SJSA1 (cell line): ENCODE results near the gene AP1M2. TPM values are rescaled to one million over a fixed set of nuclear protein-coding genes. Genes with fewer than 3 reads are reported as not detected.
"Not testable (repeated sequence)": the region's sequence is repeated elsewhere in the genome, so short reads cannot be mapped to it uniquely, and the experiment has no call there.

Experiments used
- DNase-seq, 2 experiments: peaks; one replicate each; pipeline ENCODE4 v3.0.0-alpha.2; 2015 to 2020; ENCODE audit warnings: low spot score in 2 of 2, low read depth in 1 of 2
- H3K27ac ChIP-seq: fragments of 250-450 bp; sonication (Bioruptor Pico); 2 replicates; pipeline ENCODE4 v1.5.1; 2020; ENCODE audit warnings: mild to moderate bottlenecking, moderate library complexity
- H3K27me3 ChIP-seq: fragments of 250-450 bp; sonication (Bioruptor Pico); replicated peaks from 2 replicates; pipeline ENCODE4 v1.5.1; 2020; ENCODE audit warnings: mild to moderate bottlenecking, moderate library complexity
- H3K36me3 ChIP-seq: fragments of 250-450 bp; sonication (Bioruptor Pico); 2 replicates; pipeline ENCODE4 v1.5.1; 2020; ENCODE audit warnings: mild to moderate bottlenecking
- H3K4me1 ChIP-seq: fragments of 250-450 bp; sonication (Bioruptor Pico); replicated peaks from 2 replicates; pipeline ENCODE4 v1.6.1; 2021; ENCODE audit warnings: mild to moderate bottlenecking
- H3K4me3 ChIP-seq: fragments of 250-450 bp; sonication (Bioruptor Pico); 2 replicates; pipeline ENCODE4 v1.5.1; 2020; ENCODE audit warnings: mild to moderate bottlenecking
- H3K9me3 ChIP-seq: fragments of 250-450 bp; sonication (Bioruptor Pico); replicated peaks from 2 replicates; pipeline ENCODE4 v1.5.1; 2020; ENCODE audit warnings: mild to moderate bottlenecking
- total RNA-seq: library from RNA; depleted of rRNA; stranded (reverse); fragments of >200 nt; shearing (Covaris generic); gene quantifications from 2 replicates; pipeline ENCODE4 v1.2.3, GENCODE V29; 2014

Gene AP1M2
- total RNA-seq, 1 experiment from 2014 or later, result 9.9 TPM

DNA sequence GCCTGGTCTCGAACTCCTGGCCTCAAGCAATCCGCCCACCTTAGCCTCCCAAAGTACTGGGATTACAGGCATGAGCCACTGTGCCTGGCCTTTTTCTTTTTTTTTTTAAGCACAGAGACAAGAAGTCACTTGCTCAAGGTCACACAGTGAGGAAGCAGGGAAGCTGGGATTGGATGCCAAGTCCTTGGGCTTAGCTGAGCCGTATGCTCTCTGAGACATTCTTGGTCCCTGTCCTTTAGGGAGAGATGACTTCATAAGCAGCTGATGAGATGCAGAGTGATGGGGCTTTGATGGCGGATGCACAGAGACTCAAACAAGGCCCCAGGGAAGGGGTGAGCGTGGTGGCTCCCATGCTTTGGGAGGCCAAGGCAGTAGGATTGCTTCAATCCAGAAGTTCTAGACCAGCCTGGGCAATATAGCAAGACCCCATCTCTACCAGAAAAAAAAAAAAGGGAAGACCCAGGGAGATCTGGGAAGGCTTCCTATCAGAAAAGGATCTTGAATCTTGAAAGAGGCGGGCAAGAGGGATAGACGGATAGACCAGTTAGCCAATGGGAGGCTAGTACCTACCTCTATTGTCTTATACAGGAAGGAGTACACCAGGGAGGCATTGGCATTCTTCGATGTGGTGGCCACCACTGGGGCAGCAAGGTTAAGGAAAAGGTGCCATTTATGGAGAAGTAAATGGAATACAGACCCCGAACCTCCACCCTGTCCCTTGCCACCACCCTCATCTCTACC, 3.9 kb downstream of the AP1M2 start:
- Histone ChIP-seq H3K27ac (no peak overlapping the region), H3K4me3 (no peak overlapping the region), H3K4me1 (peaks cover 4% of the 10 kb centered on the region), H3K36me3 (no peaks in the 10 kb centered on the region), H3K9me3 (no peaks in the 10 kb centered on the region), H3K27me3 (peaks cover 16% of the 10 kb centered on the region)
- peak in 1 of 2 experiments; percentile 27 for DNase-seq

DNA sequence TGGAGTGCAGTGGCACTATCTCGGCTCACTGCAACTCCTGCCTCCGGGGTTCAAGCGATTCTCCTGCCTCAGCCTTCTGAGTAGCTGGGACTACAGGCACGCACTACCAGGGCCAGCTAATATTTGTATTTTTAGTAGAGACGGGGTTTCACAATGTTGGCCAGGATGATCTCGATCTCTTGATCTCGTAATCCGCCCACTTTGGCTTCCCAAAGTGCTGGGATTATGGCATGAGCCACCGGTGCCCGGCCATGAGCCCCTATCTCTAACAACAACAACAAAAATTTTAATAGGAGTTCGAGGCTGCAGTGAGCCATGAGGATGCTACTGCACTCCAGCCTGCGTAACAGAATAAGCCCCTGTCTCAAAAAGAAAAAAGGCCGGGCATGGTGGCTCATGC, 5.0 kb downstream of the AP1M2 start:
- no peak overlapping the region for H3K27ac ChIP-seq
- H3K27me3 ChIP-seq, result peaks cover 5% of the 10 kb centered on the region
- no peak overlapping the region for H3K4me3 ChIP-seq
- no peaks in the 10 kb centered on the region for H3K9me3 ChIP-seq
- H3K36me3 ChIP-seq, result no peaks in the 10 kb centered on the region
- DNase-seq, result no peak
- peaks cover 4% of the 10 kb centered on the region for H3K4me1 ChIP-seq

DNA sequence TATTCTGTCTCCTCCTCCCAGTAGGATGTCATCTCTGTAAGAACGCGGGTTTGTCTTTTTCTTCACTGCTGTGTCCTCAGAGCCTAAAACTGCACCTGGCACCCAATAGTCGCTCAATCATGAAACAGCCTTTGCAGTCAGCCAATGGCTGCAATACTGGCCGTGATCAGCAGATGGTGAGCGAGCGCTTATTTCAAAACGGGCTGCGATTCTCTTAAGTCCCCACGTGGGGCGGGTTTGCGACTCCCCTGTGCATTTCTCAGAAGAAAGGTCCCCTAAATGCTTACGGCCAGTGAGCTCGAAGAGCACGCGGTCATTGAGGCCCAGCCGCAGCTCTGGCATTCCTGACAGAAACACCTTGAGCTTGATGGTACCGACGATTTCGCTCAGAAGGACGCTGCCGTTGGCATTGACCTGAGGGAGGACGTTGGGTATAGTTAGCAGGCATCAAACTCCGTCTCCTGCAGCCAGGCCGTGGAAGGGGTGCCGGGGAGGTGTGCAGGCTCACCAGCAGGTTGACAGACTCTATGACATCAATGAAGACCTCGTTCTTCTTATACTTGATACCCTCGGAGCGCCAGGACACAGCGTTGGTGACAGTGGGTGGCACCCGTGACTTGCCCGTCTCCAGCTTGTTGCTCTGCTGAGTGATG, 6.0 kb downstream of the AP1M2 start:
- no peak overlapping the region for H3K4me3 ChIP-seq
- no peaks in the 10 kb centered on the region for H3K9me3 ChIP-seq
- peak; percentile 73 to 90 for DNase-seq
- H3K36me3 ChIP-seq, result no peaks in the 10 kb centered on the region
- H3K4me1 ChIP-seq, result peaks cover 4% of the 10 kb centered on the region
- no peak overlapping the region for H3K27ac ChIP-seq
- H3K27me3 ChIP-seq, result no peaks in the 10 kb centered on the region

DNA sequence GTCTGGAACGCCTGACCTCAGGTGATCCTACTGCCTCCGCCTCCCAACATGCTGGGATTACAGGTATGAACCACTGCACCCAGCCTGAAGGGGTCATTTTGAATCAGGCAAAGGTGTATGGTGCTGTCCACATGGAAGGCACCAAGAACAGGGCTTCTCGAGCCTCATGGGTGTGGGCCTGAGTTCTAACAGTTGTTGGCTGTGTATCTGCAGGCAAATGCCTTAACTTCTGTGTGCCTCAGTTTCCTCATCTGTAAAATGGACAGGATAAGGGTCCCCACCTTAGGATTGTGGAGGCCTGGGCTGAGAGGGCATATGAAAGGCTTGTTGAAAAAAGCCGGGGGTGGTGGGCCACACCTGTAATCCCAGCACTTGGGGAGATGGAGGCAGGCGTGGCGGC, 9.2 kb downstream of the AP1M2 start:
- Histone ChIP-seq H3K4me1 (peaks cover 4% of the 10 kb centered on the region), H3K4me3 (no peak overlapping the region), H3K27ac (no peak overlapping the region), H3K9me3 (no peaks in the 10 kb centered on the region), H3K27me3 (no peaks in the 10 kb centered on the region), H3K36me3 (no peaks in the 10 kb centered on the region)
- DNase-seq, result no peak

DNA sequence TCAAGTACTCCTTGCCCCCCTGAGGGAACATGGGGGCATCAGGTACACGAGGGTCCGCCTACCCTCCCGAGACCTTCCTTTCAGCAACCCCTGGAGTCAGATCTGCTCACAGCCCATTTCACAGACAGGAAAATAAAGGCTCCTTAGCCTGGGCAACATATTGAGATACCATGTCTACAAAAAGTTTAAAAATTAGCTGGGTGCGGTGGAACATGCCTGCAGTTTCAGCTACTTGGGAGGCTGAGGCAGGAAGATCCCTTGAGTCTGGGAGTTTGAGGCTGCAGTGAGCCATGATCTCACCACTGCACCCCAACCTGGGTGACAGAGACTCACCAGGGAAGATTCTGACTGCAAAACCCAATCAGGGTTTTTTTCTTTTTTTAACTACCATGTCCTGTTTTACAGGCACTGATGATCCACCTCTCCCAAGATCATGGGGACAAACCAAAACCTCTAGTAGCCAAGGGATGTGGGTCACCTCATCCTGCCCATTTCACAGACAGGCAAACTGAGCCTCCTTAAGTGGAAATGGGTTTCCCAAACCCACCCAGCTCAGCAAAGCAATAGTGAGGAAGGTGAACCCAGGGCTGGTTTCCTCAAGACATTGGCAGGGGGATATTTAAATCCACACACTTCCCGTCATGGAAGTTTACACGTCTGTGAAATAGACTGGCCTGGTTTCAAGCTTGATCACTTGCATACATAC, 11.9 kb downstream of the AP1M2 start:
- Histone ChIP-seq H3K4me1 (no peaks in the 10 kb centered on the region; the same call in 1 of the 2 replicates), H3K27ac (no peak overlapping the region), H3K4me3 (no peak overlapping the region), H3K27me3 (no peaks in the 10 kb centered on the region), H3K9me3 (no peaks in the 10 kb centered on the region), H3K36me3 (no peaks in the 10 kb centered on the region)
- no peak for DNase-seq

DNA sequence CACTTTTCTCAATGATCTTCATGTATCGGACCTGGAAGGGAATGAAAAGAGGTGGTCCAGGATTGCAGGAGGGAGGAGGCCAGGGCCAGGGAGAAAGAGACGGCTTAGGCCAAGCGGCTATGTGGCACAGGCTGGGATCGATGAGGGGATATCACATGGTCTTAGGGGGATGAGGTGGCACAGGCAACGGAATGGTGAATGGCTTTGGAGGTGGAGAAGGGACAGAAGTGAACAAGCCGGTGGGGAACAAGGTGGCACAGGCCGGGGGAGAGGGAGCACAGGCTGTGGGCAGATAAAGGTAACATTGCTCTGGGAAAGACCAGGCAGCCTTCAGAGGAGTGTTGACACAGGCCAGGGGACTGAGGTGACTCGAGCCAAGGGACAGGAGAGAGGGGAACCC, 12.7 kb downstream of the AP1M2 start:
- no peak overlapping the region for H3K27ac ChIP-seq
- no peak overlapping the region for H3K4me3 ChIP-seq
- H3K4me1 ChIP-seq, result peaks cover 6% of the 10 kb centered on the region
- H3K36me3 ChIP-seq, result no peaks in the 10 kb centered on the region
- H3K9me3 ChIP-seq, result no peaks in the 10 kb centered on the region
- H3K27me3 ChIP-seq, result no peaks in the 10 kb centered on the region
- DNase-seq, result no peak

DNA sequence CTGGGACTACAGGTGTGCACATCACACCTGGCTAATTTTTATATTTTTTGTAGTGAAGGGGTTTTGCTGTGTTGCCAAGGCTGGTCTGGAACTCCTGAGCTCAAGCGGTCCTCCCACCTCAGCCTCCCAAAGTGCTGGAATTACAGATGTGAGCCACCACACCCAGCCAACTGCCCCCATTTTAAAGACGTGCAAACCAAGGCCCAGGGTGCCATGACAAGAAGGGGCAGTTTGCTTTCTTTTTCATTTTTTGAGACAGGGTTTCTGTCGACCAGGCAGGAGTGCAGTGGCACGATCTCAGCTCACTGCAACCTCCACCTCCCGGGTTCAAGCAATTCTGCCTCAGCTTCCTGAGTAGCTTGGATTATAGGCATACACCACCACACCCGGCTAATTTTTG, 13.3 kb downstream of the AP1M2 start:
- H3K27me3 ChIP-seq, DNase-seq, H3K4me1 ChIP-seq: not testable (repeated sequence)

DNA sequence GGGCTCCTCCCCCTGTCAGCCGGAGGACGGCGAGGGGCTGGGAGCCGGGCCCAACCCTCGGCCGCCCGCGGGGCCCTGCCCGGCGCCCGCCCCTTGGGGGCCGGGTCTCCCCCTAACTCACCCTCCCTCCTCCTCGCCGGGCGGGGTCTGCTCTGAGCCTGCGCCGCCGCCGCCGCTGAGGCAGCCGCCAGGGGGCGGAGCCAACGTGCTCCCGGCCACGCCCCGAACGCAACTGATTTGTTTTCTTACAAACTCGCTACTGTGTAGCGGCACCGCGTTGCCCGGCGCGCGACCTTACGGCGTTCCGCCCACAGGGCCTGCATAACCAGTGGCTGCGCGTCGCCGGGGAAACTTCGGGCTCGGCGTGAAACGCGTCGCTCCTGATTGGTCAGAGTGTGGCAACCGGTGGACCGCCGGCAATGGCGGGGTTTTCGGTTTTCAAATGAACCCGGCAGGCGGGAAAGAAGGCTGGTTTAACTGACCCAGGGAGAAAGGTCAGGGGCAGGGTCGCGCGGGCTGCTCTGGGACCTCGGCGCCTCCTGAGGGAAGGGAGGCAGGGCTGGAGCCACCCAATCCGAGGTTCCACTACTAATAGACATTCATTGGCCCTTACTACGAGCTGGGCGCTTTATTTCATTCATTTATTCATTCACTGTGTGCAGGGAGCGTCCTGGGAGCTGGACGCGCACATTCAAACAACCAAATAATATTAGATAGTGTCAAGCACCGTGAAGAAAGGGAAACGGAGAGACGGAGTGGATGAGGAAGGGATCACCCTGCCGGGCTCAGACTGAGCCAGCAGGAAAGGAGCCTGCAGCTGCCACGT, 18.1 kb downstream of the AP1M2 start, which contains the start of gene CDKN2D:
Gene CDKN2D (minus strand): TSS at position 154 of the 826 bp plus-strand sequence. CDS start 326 bp downstream, outside the sequence.
- peak within 1 kb of the TSS; percentile 87 for H3K4me3 ChIP-seq
- peaks cover 29% of the 10 kb centered on the region for H3K4me1 ChIP-seq
- no peaks in the 10 kb centered on the region for H3K27me3 ChIP-seq
- H3K27ac ChIP-seq, result peak within 1 kb of the TSS; percentile 92
- peaks cover 24% of the 10 kb centered on the region for H3K36me3 ChIP-seq
- no peaks in the 10 kb centered on the region for H3K9me3 ChIP-seq
- peak; percentile 98 to 100 for DNase-seq

More for the DNA sequence above, 13.3 kb downstream of the AP1M2 start:
- not testable (repeated sequence) for H3K9me3 ChIP-seq, H3K36me3 ChIP-seq, H3K4me3 ChIP-seq, H3K27ac ChIP-seq

DNA sequence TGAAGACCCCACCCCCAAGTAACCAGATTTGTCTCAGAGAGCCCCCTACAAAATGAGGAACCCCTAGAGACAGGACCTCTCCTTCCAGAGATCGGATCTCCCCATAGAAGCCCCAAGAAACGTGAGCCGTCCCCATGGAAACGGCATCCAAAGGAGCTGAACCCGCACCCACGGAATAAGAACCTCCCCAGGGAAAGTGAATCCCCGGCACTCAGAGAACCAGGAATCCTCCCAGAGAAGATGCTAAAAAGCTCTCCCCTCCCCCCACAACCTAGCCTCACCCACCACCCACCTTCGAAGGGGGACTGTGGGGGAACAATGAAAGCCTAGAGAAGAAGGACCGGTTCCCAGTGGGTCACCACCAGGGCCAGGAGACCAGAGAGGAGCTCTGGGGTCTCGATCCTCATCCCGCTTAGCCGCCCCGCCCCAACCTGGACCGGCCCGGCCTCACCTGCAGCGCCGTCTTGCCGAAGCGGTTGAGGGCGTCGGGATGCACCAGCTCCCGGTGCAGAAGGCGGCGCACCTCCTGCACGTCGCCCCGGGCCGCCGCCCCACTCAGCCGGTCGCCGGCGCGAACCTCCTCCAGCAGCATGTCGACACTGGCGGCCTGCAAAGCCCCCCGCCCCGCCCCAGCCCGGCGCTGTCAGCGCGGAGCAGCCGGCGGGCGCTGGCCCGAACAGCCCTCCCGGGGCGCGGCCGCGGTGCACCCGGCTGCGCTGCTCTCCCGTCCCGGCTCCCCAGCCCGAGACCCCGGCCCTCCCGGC, 18.9 kb downstream of the AP1M2 start:
- Histone ChIP-seq H3K4me3 (peak overlapping the region; percentile 87), H3K9me3 (no peaks in the 10 kb centered on the region), H3K27ac (no peak overlapping the region), H3K27me3 (no peaks in the 10 kb centered on the region), H3K4me1 (peaks cover 29% of the 10 kb centered on the region), H3K36me3 (peaks cover 31% of the 10 kb centered on the region)
- DNase-seq, result no peak

DNA sequence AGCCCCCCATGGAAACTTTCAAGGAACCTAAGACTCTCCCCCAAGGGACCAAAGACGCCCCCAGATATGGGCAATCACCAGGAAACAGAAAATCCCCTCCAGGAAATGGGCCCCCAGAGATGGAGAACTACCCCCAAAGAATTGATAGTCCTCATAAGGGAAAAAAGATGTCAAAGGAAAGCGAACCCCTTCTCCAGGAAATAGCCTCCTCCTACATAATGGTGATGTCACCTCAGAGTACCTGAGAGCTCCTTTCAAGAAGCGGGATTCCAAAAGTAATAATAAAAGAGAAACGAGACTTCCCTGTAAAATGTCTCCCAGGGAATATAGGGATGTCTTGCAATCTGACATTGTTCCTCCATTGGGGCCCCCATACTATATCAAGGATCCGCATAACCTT, 19.5 kb downstream of the AP1M2 start:
- Histone ChIP-seq H3K4me1 (peaks cover 29% of the 10 kb centered on the region), H3K27ac (no peak overlapping the region), H3K4me3 (peak overlapping the region; percentile 87), H3K9me3 (no peaks in the 10 kb centered on the region), H3K36me3 (peaks cover 34% of the 10 kb centered on the region), H3K27me3 (no peaks in the 10 kb centered on the region)
- DNase-seq, result no peak

DNA sequence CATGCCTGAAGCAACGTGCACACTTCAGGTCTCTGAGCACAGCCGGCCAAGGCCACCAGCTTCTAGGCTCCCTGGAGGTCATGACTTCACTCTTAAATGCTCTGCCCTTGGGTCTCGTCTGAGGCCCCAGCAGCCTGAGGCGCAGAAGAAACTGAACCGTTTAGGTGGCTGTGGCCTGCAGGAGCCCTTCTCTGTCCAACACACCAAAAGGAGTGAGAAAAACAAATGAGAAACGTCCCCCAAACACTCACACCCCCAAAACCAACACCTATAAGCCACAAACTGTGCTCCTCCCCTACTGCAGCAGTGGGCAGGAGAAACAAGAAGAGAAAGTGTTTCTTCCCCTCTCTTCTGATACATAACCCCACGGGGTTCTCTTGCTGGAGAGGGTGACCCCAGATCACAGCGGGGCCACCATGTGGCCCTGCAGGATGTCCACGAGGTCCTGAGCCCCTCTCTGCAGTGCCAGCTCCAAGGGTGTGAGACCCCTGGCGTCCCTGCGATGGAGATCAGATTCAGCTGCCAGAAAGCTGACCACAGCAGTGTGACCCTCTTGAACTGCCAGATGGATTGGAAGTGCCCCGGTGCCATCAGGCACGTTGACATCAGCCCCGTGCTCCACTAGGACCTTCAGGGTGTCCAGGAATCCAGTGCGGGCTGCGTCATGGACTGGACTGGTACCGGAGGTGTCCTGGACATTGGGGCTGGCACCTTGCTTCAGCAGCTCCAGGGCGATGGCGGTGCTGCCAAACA, 20.3 kb downstream of the AP1M2 start:
- H3K27ac ChIP-seq, result peak overlapping the region; percentile 22; the same call in 1 of the 2 replicates
- peak overlapping the region; percentile 78 for H3K4me3 ChIP-seq

DNA sequence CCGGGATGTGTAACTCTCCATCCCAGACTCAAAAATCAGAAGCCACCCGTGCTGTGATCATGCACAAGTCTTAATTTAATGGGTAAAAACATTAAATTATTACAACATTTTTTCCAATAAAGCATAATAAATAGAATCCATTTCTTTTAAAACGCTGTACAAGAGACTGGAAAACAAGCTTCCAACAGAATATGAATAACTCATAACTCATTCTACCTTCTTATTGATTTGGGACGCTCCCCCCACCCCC, 20.8 kb downstream of the AP1M2 start:
- peak overlapping the region; percentile 22; the same call in 1 of the 2 replicates for H3K27ac ChIP-seq

More for the DNA sequence above, 20.3 kb downstream of the AP1M2 start:
- Histone ChIP-seq H3K36me3 (peaks cover 38% of the 10 kb centered on the region), H3K9me3 (no peaks in the 10 kb centered on the region), H3K4me1 (peaks cover 29% of the 10 kb centered on the region), H3K27me3 (no peaks in the 10 kb centered on the region)
- no peak for DNase-seq

More for the DNA sequence above, 20.8 kb downstream of the AP1M2 start:
- Histone ChIP-seq H3K36me3 (peaks cover 38% of the 10 kb centered on the region), H3K27me3 (no peaks in the 10 kb centered on the region), H3K4me3 (peak overlapping the region; percentile 78), H3K9me3 (no peaks in the 10 kb centered on the region), H3K4me1 (peaks cover 29% of the 10 kb centered on the region)
- no peak for DNase-seq
